Fibroblast of skin of back (primary cell): ENCODE data around the gene ZNF398.

Source experiments
- DNase-seq: peaks from one replicate; pipeline ENCODE4 v3.0.0-alpha.2; 2013

Gene ZNF398

GRCh38 chr7:149150981-149151380, 3.7 kb downstream of the ZNF398 start:
- no peak for DNase-seq

- no peak for DNase-seq
Measured at GRCh38 chr7:149153346-149153745, 6.1 kb downstream of the ZNF398 start.

- no peak for DNase-seq
Measured at GRCh38 chr7:149154056-149154455, 6.8 kb downstream of the ZNF398 start.

GRCh38 chr7:149156898-149157297, 9.6 kb downstream of the ZNF398 start:
- DNase-seq, result no peak

GRCh38 chr7:149161241-149161848, 14.1 kb downstream of the ZNF398 start:
- peak; percentile 53 for DNase-seq

GRCh38 chr7:149166142-149166541, 18.9 kb downstream of the ZNF398 start:
- no peak for DNase-seq

- DNase-seq, result no peak
Measured at GRCh38 chr7:149166630-149167352, 19.5 kb downstream of the ZNF398 start.

- DNase-seq, result no peak
Measured at GRCh38 chr7:149171892-149172533, 24.8 kb downstream of the ZNF398 start.

- DNase-seq, result no peak
Measured at GRCh38 chr7:149172534-149172920, 25.3 kb downstream of the ZNF398 start.

- no peak for DNase-seq
Measured at GRCh38 chr7:149175150-149175549, 27.9 kb downstream of the ZNF398 start.

- DNase-seq, result no peak
Measured at GRCh38 chr7:149179241-149179640, 32.0 kb downstream of the ZNF398 start.

- DNase-seq, result no peak
Measured at GRCh38 chr7:149180722-149181449, 33.6 kb downstream of the ZNF398 start.

GRCh38 chr7:149181450-149181790, 34.2 kb downstream of the ZNF398 start:
- no peak for DNase-seq

- DNase-seq, result no peak
Measured at GRCh38 chr7:149184274-149184673, 37.0 kb downstream of the ZNF398 start.

- DNase-seq, result no peak
Measured at GRCh38 chr7:149188213-149188612, 41.0 kb downstream of the ZNF398 start.

GRCh38 chr7:149188637-149189259, 41.5 kb downstream of the ZNF398 start:
- DNase-seq, result no peak

- no peak for DNase-seq
Measured at GRCh38 chr7:149191851-149192250, 44.6 kb downstream of the ZNF398 start.

GRCh38 chr7:149194799-149195179, 47.5 kb downstream of the ZNF398 start:
- no peak for DNase-seq

- DNase-seq, result peak; percentile 94
Measured at GRCh38 chr7:149195180-149196150, 48.2 kb downstream of the ZNF398 start, which contains the start of gene ZNF282. Gene ZNF282 (plus strand): TSS chr7:149195546. CDS start chr7:149195590, 44 bp downstream.

GRCh38 chr7:149196151-149196704, 49.0 kb downstream of the ZNF398 start:
- peak; percentile 12 for DNase-seq

GRCh38 chr7:149196705-149197171, 49.5 kb downstream of the ZNF398 start:
- DNase-seq, result peak; percentile 11
